Endothelial cell (in vitro differentiated cells): ENCODE data around the gene BLACAT1. TPM values are rescaled to one million over a fixed set of nuclear protein-coding genes. Genes with fewer than 3 reads are reported as not detected.
A peak's percentile ranks its signal among the peaks of the same experiment; 100 is the strongest.

Experiments
- DNase-seq: peaks from one replicate; pipeline ENCODE4 v3.0.0; 2021; ENCODE audit warnings: low spot score
- H3K27ac Mint-ChIP-seq: one replicate; pipeline ENCODE4 v1.8.0; 2021; ENCODE audit warnings: mixed read lengths, inconsistent platforms; ENCODE audit not compliant: unreplicated experiment
- H3K27me3 Mint-ChIP-seq: one replicate; pipeline ENCODE4 v1.8.0; 2021; ENCODE audit warnings: mild to moderate bottlenecking, moderate library complexity, mixed read lengths, inconsistent platforms; ENCODE audit not compliant: unreplicated experiment
- H3K36me3 Mint-ChIP-seq: one replicate; pipeline ENCODE4 v1.8.0; 2021; ENCODE audit warnings: mild to moderate bottlenecking, low read depth, mixed read lengths, inconsistent platforms; ENCODE audit not compliant: unreplicated experiment
- H3K4me1 Mint-ChIP-seq: one replicate; pipeline ENCODE4 v1.8.0; 2021; ENCODE audit warnings: mild to moderate bottlenecking, mixed read lengths, inconsistent platforms; ENCODE audit not compliant: unreplicated experiment
- H3K4me3 Mint-ChIP-seq: one replicate; pipeline ENCODE4 v1.8.0; 2021; ENCODE audit warnings: mild to moderate bottlenecking, mixed read lengths, inconsistent platforms; ENCODE audit not compliant: unreplicated experiment
- H3K9me3 Mint-ChIP-seq: one replicate; pipeline ENCODE4 v1.8.0; 2021; ENCODE audit warnings: mixed read lengths, inconsistent platforms; ENCODE audit not compliant: unreplicated experiment
- CTCF ChIP-seq: fragments of 200-600 bp; sonication (generic); IDR thresholded peaks from one replicate; pipeline ENCODE4 v1.5.0; 2021; ENCODE audit warnings: antibody characterized with exemption; ENCODE audit not compliant: unreplicated experiment
- total RNA-seq: library from RNA; stranded (reverse); fragmentation: NEBNext Ultra II Directional; extraction: Animal tissue kit (Norgen Biotek cat#: 25700); gene quantifications from one replicate; pipeline ENCODE4 v1.2.1, GENCODE V29; 2021; ENCODE audit not compliant: unreplicated experiment

The BLACAT1 gene
- total RNA-seq, 1 donor from 2014 or later = 2.2 TPM

GRCh38 chr1:205440476-205441317, 15.1 kb downstream of the BLACAT1 start:
- TF ChIP-seq CTCF = no peak
- Mint-ChIP-seq H3K27ac (peak overlapping the region; percentile 84), H3K36me3 (no peaks in the 10 kb centered on the region), H3K9me3 (no peaks in the 10 kb centered on the region), H3K27me3 (peaks cover 5% of the 10 kb centered on the region), H3K4me3 (no peak overlapping the region), H3K4me1 (peaks cover 55% of the 10 kb centered on the region)
- peak; percentile 47 for DNase-seq

GRCh38 chr1:205440121-205440475, 15.7 kb downstream of the BLACAT1 start:
- H3K27ac Mint-ChIP-seq = peak overlapping the region; percentile 48
- no peak for DNase-seq
- no peaks in the 10 kb centered on the region for H3K9me3 Mint-ChIP-seq
- peaks cover 5% of the 10 kb centered on the region for H3K27me3 Mint-ChIP-seq
- no peak for TF ChIP-seq CTCF
- H3K36me3 Mint-ChIP-seq = no peaks in the 10 kb centered on the region
- no peak overlapping the region for H3K4me3 Mint-ChIP-seq
- H3K4me1 Mint-ChIP-seq = peaks cover 49% of the 10 kb centered on the region

GRCh38 chr1:205438213-205439158, 17.4 kb downstream of the BLACAT1 start:
- Mint-ChIP-seq H3K4me1 (peaks cover 37% of the 10 kb centered on the region), H3K36me3 (no peaks in the 10 kb centered on the region)

GRCh38 chr1:205437570-205437969, 18.3 kb downstream of the BLACAT1 start:
- no peak for TF ChIP-seq CTCF
- Mint-ChIP-seq H3K36me3 (no peaks in the 10 kb centered on the region), H3K27ac (no peak overlapping the region), H3K4me1 (peaks cover 37% of the 10 kb centered on the region), H3K4me3 (no peak overlapping the region), H3K9me3 (no peaks in the 10 kb centered on the region), H3K27me3 (peaks cover 6% of the 10 kb centered on the region)
- DNase-seq = no peak

More at GRCh38 chr1:205438213-205439158, 17.4 kb downstream of the BLACAT1 start:
- peak; percentile 58 for DNase-seq
- TF ChIP-seq CTCF = peak; percentile 45
- H3K4me3 Mint-ChIP-seq = no peak overlapping the region
- H3K27ac Mint-ChIP-seq = no peak overlapping the region
- H3K9me3 Mint-ChIP-seq = no peaks in the 10 kb centered on the region
- peaks cover 6% of the 10 kb centered on the region for H3K27me3 Mint-ChIP-seq
